ENCODE results near the gene AGFG1. TPM values are rescaled to one million over a fixed set of nuclear protein-coding genes. Genes with fewer than 3 reads are reported as not detected.
"Not testable (repeated sequence)": the region's sequence is repeated elsewhere in the genome, so short reads cannot be mapped to it uniquely, and the experiment has no call there.

AGFG1 gene
- total RNA-seq, 2 donors from 2014 or later, result 98.2 to 131 TPM

- H3K4me3 Mint-ChIP-seq, result no peak overlapping the region
- no peak overlapping the region for H3K27ac Mint-ChIP-seq
- H3K4me1 Mint-ChIP-seq (ENCODE audit: low read depth), result no peaks in the 10 kb centered on the region
- no peaks in the 10 kb centered on the region for H3K27me3 Mint-ChIP-seq (ENCODE audit: low read depth)
- ATAC-seq (replicated peaks in 1 of 2), result no peak
- no peak for DNase-seq
- H3K9me3 Mint-ChIP-seq, result no peaks in the 10 kb centered on the region
- peaks cover 6 to 38% of the 10 kb centered on the region in 2 donors for H3K36me3 Mint-ChIP-seq (ENCODE audit: insufficient read depth in 2 of 2)
Measured at GRCh38 chr2:227534714-227535113, 62.8 kb downstream of the AGFG1 start.

GRCh38 chr2:227536445-227536844, 64.5 kb downstream of the AGFG1 start:
- H3K36me3 Mint-ChIP-seq (ENCODE audit: insufficient read depth in 2 of 2), result peaks cover 17 to 45% of the 10 kb centered on the region in 2 donors
- H3K9me3 Mint-ChIP-seq, result peaks cover 0 to 4% of the 10 kb centered on the region in 2 donors
- no peaks in the 10 kb centered on the region for H3K4me1 Mint-ChIP-seq (ENCODE audit: low read depth)
- H3K27me3 Mint-ChIP-seq (ENCODE audit: low read depth), result no peaks in the 10 kb centered on the region
- no peak for ATAC-seq (replicated peaks in 1 of 2)
- H3K4me3 Mint-ChIP-seq, result no peak overlapping the region
- peak overlapping the region; percentile 19 for H3K27ac Mint-ChIP-seq
- no peak for DNase-seq

- H3K4me1 Mint-ChIP-seq (ENCODE audit: low read depth), result peaks cover 10% of the 10 kb centered on the region
- peaks cover 30 to 55% of the 10 kb centered on the region in 2 donors for H3K36me3 Mint-ChIP-seq (ENCODE audit: insufficient read depth in 2 of 2)
- H3K9me3 Mint-ChIP-seq, result peaks cover 0 to 4% of the 10 kb centered on the region in 2 donors
- no peak overlapping the region for H3K4me3 Mint-ChIP-seq
- H3K27ac Mint-ChIP-seq, result no peak overlapping the region
- H3K27me3 Mint-ChIP-seq (ENCODE audit: low read depth), result no peaks in the 10 kb centered on the region
- DNase-seq (no peak), ATAC-seq (replicated peaks in 1 of 2) (no peak)
Measured at GRCh38 chr2:227539465-227539956, 67.6 kb downstream of the AGFG1 start.

- H3K4me1 Mint-ChIP-seq (ENCODE audit: low read depth); DNase-seq; H3K4me3 Mint-ChIP-seq; H3K27ac Mint-ChIP-seq; H3K27me3 Mint-ChIP-seq (ENCODE audit: low read depth); ATAC-seq (replicated peaks in 1 of 2); H3K9me3 Mint-ChIP-seq: not testable (repeated sequence)
- peaks cover 31 to 60% of the 10 kb centered on the region in 2 donors for H3K36me3 Mint-ChIP-seq (ENCODE audit: insufficient read depth in 2 of 2)
Measured at GRCh38 chr2:227540352-227540751, 68.4 kb downstream of the AGFG1 start.

- DNase-seq, result peak in 1 of 2 donors; percentile 17
- Mint-ChIP-seq H3K9me3 (peaks cover 0 to 1% of the 10 kb centered on the region in 2 donors), H3K4me3 (no peak overlapping the region), H3K4me1 (ENCODE audit: low read depth) (peaks cover 10% of the 10 kb centered on the region), H3K36me3 (ENCODE audit: insufficient read depth in 2 of 2) (peaks cover 19 to 45% of the 10 kb centered on the region in 2 donors), H3K27ac (no peak overlapping the region), H3K27me3 (ENCODE audit: low read depth) (no peaks in the 10 kb centered on the region)
- ATAC-seq (replicated peaks in 1 of 2), result no peak
Measured at GRCh38 chr2:227545990-227546389, 74.0 kb downstream of the AGFG1 start.

GRCh38 chr2:227551836-227552235, 79.9 kb downstream of the AGFG1 start:
- Mint-ChIP-seq H3K27ac (no peak overlapping the region), H3K4me3 (no peak overlapping the region), H3K27me3 (ENCODE audit: low read depth) (no peaks in the 10 kb centered on the region), H3K9me3 (no peaks in the 10 kb centered on the region), H3K4me1 (ENCODE audit: low read depth) (peaks cover 6% of the 10 kb centered on the region), H3K36me3 (ENCODE audit: insufficient read depth in 2 of 2) (peaks cover 3 to 17% of the 10 kb centered on the region in 2 donors)
- ATAC-seq (replicated peaks in 1 of 2) (no peak), DNase-seq (no peak)

GRCh38 chr2:227562581-227562980, 90.6 kb downstream of the AGFG1 start:
- no peaks in the 10 kb centered on the region for H3K9me3 Mint-ChIP-seq
- no peak overlapping the region for H3K4me3 Mint-ChIP-seq
- H3K27ac Mint-ChIP-seq, result no peak overlapping the region
- H3K27me3 Mint-ChIP-seq (ENCODE audit: low read depth), result no peaks in the 10 kb centered on the region
- no peaks in the 10 kb centered on the region for H3K4me1 Mint-ChIP-seq (ENCODE audit: low read depth)
- no peak for DNase-seq
- peaks cover 1 to 2% of the 10 kb centered on the region in 2 donors for H3K36me3 Mint-ChIP-seq (ENCODE audit: insufficient read depth in 2 of 2)
- ATAC-seq (replicated peaks in 1 of 2), result no peak

- H3K4me3 Mint-ChIP-seq, result no peak overlapping the region
- H3K4me1 Mint-ChIP-seq (ENCODE audit: low read depth), result no peaks in the 10 kb centered on the region
- no peak for ATAC-seq (replicated peaks in 1 of 2)
- H3K36me3 Mint-ChIP-seq (ENCODE audit: insufficient read depth in 2 of 2), result peaks cover 0 to 1% of the 10 kb centered on the region in 2 donors
- H3K27me3 Mint-ChIP-seq (ENCODE audit: low read depth), result no peaks in the 10 kb centered on the region
- DNase-seq, result no peak
- H3K27ac Mint-ChIP-seq, result no peak overlapping the region
- no peaks in the 10 kb centered on the region for H3K9me3 Mint-ChIP-seq
Measured at GRCh38 chr2:227565080-227565479, 93.1 kb downstream of the AGFG1 start.

- H3K4me1 Mint-ChIP-seq (ENCODE audit: low read depth), result no peaks in the 10 kb centered on the region
- H3K27ac Mint-ChIP-seq, result peak overlapping the region; percentile 89
- H3K4me3 Mint-ChIP-seq, result no peak overlapping the region
- no peak for DNase-seq
- no peaks in the 10 kb centered on the region for H3K9me3 Mint-ChIP-seq
- no peak for ATAC-seq (replicated peaks in 1 of 2)
- H3K36me3 Mint-ChIP-seq (ENCODE audit: insufficient read depth in 2 of 2), result peaks cover 0 to 1% of the 10 kb centered on the region in 2 donors
- no peaks in the 10 kb centered on the region for H3K27me3 Mint-ChIP-seq (ENCODE audit: low read depth)
Measured at GRCh38 chr2:227566012-227566411, 94.1 kb downstream of the AGFG1 start.

GRCh38 chr2:227568852-227569169, 96.9 kb downstream of the AGFG1 start:
- peaks cover 12% of the 10 kb centered on the region for H3K27me3 Mint-ChIP-seq (ENCODE audit: low read depth)
- H3K4me3 Mint-ChIP-seq, result no peak overlapping the region
- H3K27ac Mint-ChIP-seq, result no peak overlapping the region
- H3K36me3 Mint-ChIP-seq (ENCODE audit: insufficient read depth in 2 of 2), result peaks cover 0 to 1% of the 10 kb centered on the region in 2 donors
- no peaks in the 10 kb centered on the region for H3K4me1 Mint-ChIP-seq (ENCODE audit: low read depth)
- DNase-seq (no peak), ATAC-seq (replicated peaks in 1 of 2) (no peak)
- no peaks in the 10 kb centered on the region for H3K9me3 Mint-ChIP-seq

- Mint-ChIP-seq H3K27me3 (ENCODE audit: low read depth) (peaks cover 12% of the 10 kb centered on the region), H3K4me1 (ENCODE audit: low read depth) (no peaks in the 10 kb centered on the region), H3K9me3 (no peaks in the 10 kb centered on the region), H3K27ac (no peak overlapping the region), H3K4me3 (no peak overlapping the region), H3K36me3 (ENCODE audit: insufficient read depth in 2 of 2) (peaks cover 0 to 1% of the 10 kb centered on the region in 2 donors)
- DNase-seq, result no peak
- no peak for ATAC-seq (replicated peaks in 1 of 2)
Measured at GRCh38 chr2:227570615-227571014, 98.7 kb downstream of the AGFG1 start.

GRCh38 chr2:227576110-227576509, 104.2 kb downstream of the AGFG1 start:
- Mint-ChIP-seq H3K9me3 (no peaks in the 10 kb centered on the region), H3K27me3 (ENCODE audit: low read depth) (peaks cover 36% of the 10 kb centered on the region), H3K4me3 (no peak overlapping the region), H3K4me1 (ENCODE audit: low read depth) (no peaks in the 10 kb centered on the region), H3K27ac (no peak overlapping the region), H3K36me3 (ENCODE audit: insufficient read depth in 2 of 2) (no peaks in the 10 kb centered on the region)
- ATAC-seq (replicated peaks in 1 of 2) (peak in 1 of 2 donors; percentile 34), DNase-seq (no peak)

GRCh38 chr2:227576812-227577211, 104.9 kb downstream of the AGFG1 start:
- DNase-seq (no peak), ATAC-seq (replicated peaks in 1 of 2) (no peak)
- Mint-ChIP-seq H3K27me3 (ENCODE audit: low read depth) (peaks cover 40% of the 10 kb centered on the region), H3K27ac (no peak overlapping the region), H3K4me1 (ENCODE audit: low read depth) (no peaks in the 10 kb centered on the region), H3K9me3 (no peaks in the 10 kb centered on the region), H3K4me3 (no peak overlapping the region), H3K36me3 (ENCODE audit: insufficient read depth in 2 of 2) (peaks cover 0 to 2% of the 10 kb centered on the region in 2 donors)

- no peak for ATAC-seq (replicated peaks in 1 of 2)
- H3K4me3 Mint-ChIP-seq, result no peak overlapping the region
- H3K27me3 Mint-ChIP-seq (ENCODE audit: low read depth), result peaks cover 46% of the 10 kb centered on the region
- H3K36me3 Mint-ChIP-seq (ENCODE audit: insufficient read depth in 2 of 2), result peaks cover 2 to 8% of the 10 kb centered on the region in 2 donors
- DNase-seq, result no peak
- H3K9me3 Mint-ChIP-seq, result peaks cover 2 to 6% of the 10 kb centered on the region in 2 donors
- no peak overlapping the region for H3K27ac Mint-ChIP-seq
- H3K4me1 Mint-ChIP-seq (ENCODE audit: low read depth), result no peaks in the 10 kb centered on the region
Measured at GRCh38 chr2:227577555-227577954, 105.6 kb downstream of the AGFG1 start.
